ENCODE results near the gene C16orf74. TPM values are rescaled to one million over a fixed set of nuclear protein-coding genes. Genes with fewer than 3 reads are reported as not detected.

C16orf74 gene
- total RNA-seq (2021) (44.3 and 51.6 TPM in 2 replicates), Bru-seq, nascent RNA (percentile 70 among the genes with signal in this experiment), BruChase-seq, experiment 1, labeled RNA remaining after a 2-hour chase (percentile 81 among the genes with signal in this experiment), BruChase-seq, experiment 2, labeled RNA remaining after a 6-hour chase (percentile 74 among the genes with signal in this experiment)
- long read RNA-seq, transcript C16orf74-203 (4 exons, 744 nt), result major isoform, 29 of 80 reads
- long read RNA-seq, transcript C16orf74-201 (4 exons, 906 nt), result minor isoform, 28 of 80 reads
- long read RNA-seq, transcript C16orf74-207 (3 exons, 761 nt), result minor isoform, 5 of 80 reads
- long read RNA-seq, partial matches to known transcripts, result 6 of 80 reads
- long read RNA-seq, other reads (novel, unspliced or antisense), result 7 of 80 reads

- Histone ChIP-seq H4K20me1 (ENCODE audit: insufficient read depth) (no peaks in the 10 kb centered on the region), H3K4me1 (replicated peaks; ENCODE audit: insufficient read depth) (peaks cover 66% of the 10 kb centered on the region), H3K79me2 (ENCODE audit: low read depth) (peaks cover 31% of the 10 kb centered on the region), H3K9me3 (ENCODE audit: insufficient read depth, low read depth) (no peaks in the 10 kb centered on the region), H3K27me3 (ENCODE audit: insufficient read depth, low read depth) (no peaks in the 10 kb centered on the region), H3K4me3 (peak within 1 kb of the TSS; percentile 91), H3K9me2 (ENCODE audit: insufficient read depth) (no peaks in the 10 kb centered on the region), H3K4me2 (peak within 1 kb of the TSS; percentile 91), H3F3A (ENCODE audit: insufficient read depth, low read depth) (peaks cover 38% of the 10 kb centered on the region), H2AFZ (peak within 1 kb of the TSS; percentile 84), H3K36me3 (ENCODE audit: low read depth) (no peaks in the 10 kb centered on the region), H3K27ac (peak within 1 kb of the TSS; percentile 74)
- BruUV-seq (replicated peaks), result no TSS peak
- CTCF ChIA-PET, result no interaction called here
- peak in 1 of 2 experiments; percentile 73 for DNase-seq
- POLR2A ChIA-PET (ENCODE audit: unreplicated experiment), result no interaction called here
- intact Hi-C loops (cut with micrococcal nuclease; ENCODE audit: unreplicated experiment), result loop anchor here (2.0 kb wide), 1 partner anchor 138 kb away; the partner anchor contains the start of gene GSE1
- TF ChIP-seq EZH2 (IDR thresholded peaks at IDR 0.05; ENCODE audit: low read depth), result no peak
- TF ChIP-seq, protein P1, sequence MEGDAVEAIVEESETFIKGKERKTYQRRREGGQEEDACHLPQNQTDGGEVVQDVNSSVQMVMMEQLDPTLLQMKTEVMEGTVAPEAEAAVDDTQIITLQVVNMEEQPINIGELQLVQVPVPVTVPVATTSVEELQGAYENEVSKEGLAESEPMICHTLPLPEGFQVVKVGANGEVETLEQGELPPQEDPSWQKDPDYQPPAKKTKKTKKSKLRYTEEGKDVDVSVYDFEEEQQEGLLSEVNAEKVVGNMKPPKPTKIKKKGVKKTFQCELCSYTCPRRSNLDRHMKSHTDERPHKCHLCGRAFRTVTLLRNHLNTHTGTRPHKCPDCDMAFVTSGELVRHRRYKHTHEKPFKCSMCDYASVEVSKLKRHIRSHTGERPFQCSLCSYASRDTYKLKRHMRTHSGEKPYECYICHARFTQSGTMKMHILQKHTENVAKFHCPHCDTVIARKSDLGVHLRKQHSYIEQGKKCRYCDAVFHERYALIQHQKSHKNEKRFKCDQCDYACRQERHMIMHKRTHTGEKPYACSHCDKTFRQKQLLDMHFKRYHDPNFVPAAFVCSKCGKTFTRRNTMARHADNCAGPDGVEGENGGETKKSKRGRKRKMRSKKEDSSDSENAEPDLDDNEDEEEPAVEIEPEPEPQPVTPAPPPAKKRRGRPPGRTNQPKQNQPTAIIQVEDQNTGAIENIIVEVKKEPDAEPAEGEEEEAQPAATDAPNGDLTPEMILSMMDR (conservative IDR thresholded peaks at IDR 0.05), result no peak
Measured at GRCh38 chr16:85750827-85751697, at the start of gene C16orf74. C16orf74 (minus strand) TSS chr16:85751096; CDS start chr16:85735217, 15,879 bp downstream.

DNA sequence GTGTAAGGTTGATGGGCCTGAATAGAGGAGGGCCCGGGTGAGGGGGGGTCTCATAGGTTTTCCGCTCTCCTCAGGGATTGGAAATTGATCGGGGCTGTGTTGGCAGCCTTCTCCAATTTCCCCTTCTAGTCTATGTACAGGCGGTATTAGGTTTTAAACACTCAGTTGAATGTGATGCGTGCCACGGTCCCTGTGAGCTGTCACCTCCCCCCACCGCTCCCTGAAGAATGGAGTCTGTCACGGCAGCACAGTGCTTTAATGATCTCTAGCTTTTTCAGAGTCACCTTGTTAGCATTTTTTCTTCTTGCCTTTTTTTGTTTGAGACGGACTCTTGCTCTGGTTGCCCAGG, 49.4 kb upstream of the C16orf74 start:
- peak overlapping the region; percentile 94 for H2AFZ ChIP-seq
- peaks cover 68% of the 10 kb centered on the region for H3K79me2 ChIP-seq (ENCODE audit: low read depth)
- no peaks in the 10 kb centered on the region for H3K9me2 ChIP-seq (ENCODE audit: insufficient read depth)
- peaks cover 14% of the 10 kb centered on the region for H3F3A ChIP-seq (ENCODE audit: insufficient read depth, low read depth)
- CTCF ChIA-PET, result interaction anchor here (0.5 kb wide), 1 partner anchor 31 kb away, joined by 18 read pairs; no protein-coding TSS in a partner anchor
- BruUV-seq (replicated peaks), result no TSS peak
- POLR2A ChIA-PET (ENCODE audit: unreplicated experiment), result no interaction called here
- peak overlapping the region; percentile 95 for H3K4me3 ChIP-seq
- H3K27me3 ChIP-seq (ENCODE audit: insufficient read depth, low read depth), result no peaks in the 10 kb centered on the region
- H3K4me2 ChIP-seq, result peak overlapping the region; percentile 86
- intact Hi-C loops (cut with micrococcal nuclease; ENCODE audit: unreplicated experiment), result no loop called here
- H3K36me3 ChIP-seq (ENCODE audit: low read depth), result peaks cover 19% of the 10 kb centered on the region
- peaks cover 16% of the 10 kb centered on the region for H3K4me1 ChIP-seq (replicated peaks; ENCODE audit: insufficient read depth)
- DNase-seq, result no peak
- TF ChIP-seq, protein P1 (conservative IDR thresholded peaks at IDR 0.05), result no peak
- no peak for TF ChIP-seq EZH2 (IDR thresholded peaks at IDR 0.05; ENCODE audit: low read depth)
- H3K27ac ChIP-seq, result peak overlapping the region; percentile 59
- no peaks in the 10 kb centered on the region for H3K9me3 ChIP-seq (ENCODE audit: insufficient read depth, low read depth)
- peaks cover 33% of the 10 kb centered on the region for H4K20me1 ChIP-seq (ENCODE audit: insufficient read depth)

- TF ChIP-seq, protein P1 (conservative IDR thresholded peaks at IDR 0.05), result no peak
- no peak for TF ChIP-seq EZH2 (IDR thresholded peaks at IDR 0.05; ENCODE audit: low read depth)
- H3F3A ChIP-seq (ENCODE audit: insufficient read depth, low read depth), result peaks cover 10% of the 10 kb centered on the region; the same call in 1 of the 2 replicates
- H3K27me3 ChIP-seq (ENCODE audit: insufficient read depth, low read depth), result no peaks in the 10 kb centered on the region
- H3K4me1 ChIP-seq (replicated peaks; ENCODE audit: insufficient read depth), result peaks cover 16% of the 10 kb centered on the region
- peak within 1 kb of the TSS; percentile 59 for H3K27ac ChIP-seq
- peak within 1 kb of the TSS; percentile 94 for H2AFZ ChIP-seq
- peaks cover 13% of the 10 kb centered on the region for H3K36me3 ChIP-seq (ENCODE audit: low read depth)
- POLR2A ChIA-PET (ENCODE audit: unreplicated experiment), result no interaction called here
- peaks cover 74% of the 10 kb centered on the region for H3K79me2 ChIP-seq (ENCODE audit: low read depth)
- intact Hi-C loops (cut with micrococcal nuclease; ENCODE audit: unreplicated experiment), result no loop called here
- peak within 1 kb of the TSS; percentile 86 for H3K4me2 ChIP-seq
- H4K20me1 ChIP-seq (ENCODE audit: insufficient read depth), result peaks cover 33% of the 10 kb centered on the region
- H3K9me3 ChIP-seq (ENCODE audit: insufficient read depth, low read depth), result no peaks in the 10 kb centered on the region
- H3K9me2 ChIP-seq (ENCODE audit: insufficient read depth), result no peaks in the 10 kb centered on the region
- H3K4me3 ChIP-seq, result peak within 1 kb of the TSS; percentile 95
- CTCF ChIA-PET, result interaction anchor here (0.5 kb wide), 1 partner anchor 31 kb away, joined by 18 read pairs; no protein-coding TSS in a partner anchor
- no TSS peak for BruUV-seq (replicated peaks)
- DNase-seq, result peak; percentile 78 to 93
Measured at GRCh38 chr16:85799497-85800320, 48.8 kb upstream of the C16orf74 start, which contains the start of the genes COX4I1 and EMC8. COX4I1 (plus strand) TSS chr16:85799695; CDS start chr16:85801206, 1,511 bp downstream. EMC8 (minus strand) TSS chr16:85799544; CDS start chr16:85799295, 249 bp downstream.
